Daoy (cell line): ENCODE results near the gene GPSM1. TPM values are rescaled to one million over a fixed set of nuclear protein-coding genes. Genes with fewer than 3 reads are reported as not detected.
"Not testable (repeated sequence)": the region's sequence is repeated elsewhere in the genome, so short reads cannot be mapped to it uniquely, and the experiment has no call there.

ENCODE experiments used
- DNase-seq: peaks from one replicate; pipeline ENCODE4 v3.0.0-alpha.2; 2015; ENCODE audit warnings: low read depth
- total RNA-seq: library from RNA; depleted of rRNA; stranded (reverse); fragments of >200 nt; shearing (Covaris generic); gene quantifications from 2 replicates; pipeline ENCODE4 v1.2.3, GENCODE V29; 2014

The GPSM1 gene
- total RNA-seq, 1 experiment from 2014 or later: 23.4 TPM

DNA sequence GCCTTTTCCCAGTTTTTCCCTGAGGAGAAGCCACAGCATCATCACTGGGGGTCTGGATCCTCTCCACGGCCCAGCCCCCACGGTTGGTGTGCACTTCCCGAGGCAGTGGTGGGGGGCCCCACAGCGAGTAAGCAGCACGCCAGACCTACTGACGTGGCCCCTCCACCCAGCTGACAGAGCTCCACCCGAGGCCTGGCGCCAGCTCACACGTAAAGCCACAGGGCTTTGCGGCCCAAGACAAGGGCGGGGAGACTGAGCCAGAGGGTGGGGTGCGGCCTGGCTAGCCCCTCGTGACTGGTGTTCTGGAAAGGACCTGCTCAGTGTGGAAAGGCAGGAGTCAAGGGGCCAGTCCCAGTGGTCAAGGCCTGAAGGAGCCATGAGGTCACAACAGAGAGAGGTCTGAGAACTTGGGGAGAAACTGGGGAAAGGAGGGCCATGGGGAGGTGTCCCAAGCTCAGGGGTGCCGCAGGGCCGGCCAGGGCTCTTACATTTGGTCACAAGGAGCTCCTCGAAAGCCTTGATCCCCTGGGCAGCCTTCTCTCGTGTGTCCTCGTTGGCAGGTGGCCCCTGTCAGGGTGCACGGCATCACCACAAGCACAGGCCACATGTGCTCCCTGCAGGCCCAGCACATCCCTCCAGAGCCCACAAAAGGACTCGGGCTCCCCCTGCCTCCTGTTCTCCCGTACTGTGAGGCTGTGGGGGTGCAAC is 67.1 kb downstream of the GPSM1 start:
- DNase-seq: no peak

DNA sequence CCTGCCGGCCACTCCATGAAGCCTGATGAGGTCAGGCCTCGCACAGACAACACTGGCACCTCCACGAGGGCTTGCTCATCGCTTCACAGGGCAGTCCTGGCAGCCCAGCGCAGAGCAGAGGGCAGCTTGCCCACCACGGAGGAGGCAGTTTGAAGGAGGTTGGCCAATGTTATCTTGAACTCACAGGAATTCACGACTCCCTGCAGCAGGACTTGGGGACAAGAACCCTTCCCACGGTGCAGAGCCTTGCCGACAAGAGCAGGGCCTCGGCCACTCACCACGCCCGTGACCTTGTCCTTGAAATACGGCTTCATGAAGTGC is 67.6 kb downstream of the GPSM1 start:
- DNase-seq: no peak

DNA sequence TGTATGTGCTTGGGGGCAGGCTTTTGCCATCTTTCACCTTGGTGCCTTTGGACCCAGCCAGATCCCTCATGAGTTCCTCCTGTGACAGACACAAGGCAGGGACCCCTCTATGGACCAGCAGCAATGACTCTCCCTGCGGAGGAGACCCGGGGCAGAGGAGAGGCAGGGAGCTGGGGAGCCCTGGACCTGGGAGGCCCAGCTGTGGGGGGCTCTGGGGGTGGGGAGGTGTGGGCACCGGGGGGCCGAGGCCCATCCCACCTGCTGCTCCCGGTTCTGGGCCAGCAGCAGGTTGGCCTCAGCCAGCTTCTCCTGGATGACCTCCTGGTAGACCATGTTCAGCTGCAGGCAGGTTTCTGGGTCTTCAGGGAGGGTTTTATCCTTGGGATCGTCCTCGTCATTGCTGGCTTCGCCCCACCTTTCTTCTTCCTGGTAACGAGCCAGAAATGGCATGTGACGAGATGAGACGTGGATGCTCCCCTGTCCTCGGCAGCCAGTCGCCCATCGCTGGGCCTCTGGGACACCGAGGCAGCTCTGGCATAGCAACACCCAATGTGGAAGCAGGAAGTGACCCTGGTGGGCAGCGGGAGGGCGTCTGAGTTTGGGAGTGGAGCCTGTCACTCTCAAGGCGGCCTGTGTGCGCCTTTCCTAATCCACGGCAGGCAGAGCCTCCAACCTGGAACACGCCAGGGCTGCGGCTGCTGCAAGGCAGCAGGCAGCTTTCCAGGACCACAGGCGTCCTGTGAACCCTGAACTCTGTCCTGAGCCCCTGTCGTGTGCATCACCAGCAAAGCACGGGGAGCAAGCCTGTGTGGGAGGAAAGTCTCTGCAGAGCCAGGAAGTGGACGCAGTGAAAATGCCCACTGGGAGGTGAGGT is 68.2 kb downstream of the GPSM1 start:
- DNase-seq: no peak

DNA sequence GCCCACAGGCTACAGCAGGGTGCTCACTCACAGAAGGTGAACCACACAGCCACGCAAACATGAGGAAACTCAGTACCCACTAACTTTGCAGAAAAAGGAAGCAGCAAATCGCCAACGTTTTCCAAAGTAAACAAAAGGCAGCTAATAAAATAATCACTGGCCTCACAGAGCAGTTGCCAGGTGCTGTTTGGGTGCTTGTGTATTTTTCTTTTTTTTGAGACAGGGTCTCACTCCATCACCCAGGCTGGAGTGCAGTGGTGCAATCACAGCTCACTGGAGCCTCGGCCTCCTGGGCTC is 68.8 kb downstream of the GPSM1 start:
- no peak for DNase-seq

DNA sequence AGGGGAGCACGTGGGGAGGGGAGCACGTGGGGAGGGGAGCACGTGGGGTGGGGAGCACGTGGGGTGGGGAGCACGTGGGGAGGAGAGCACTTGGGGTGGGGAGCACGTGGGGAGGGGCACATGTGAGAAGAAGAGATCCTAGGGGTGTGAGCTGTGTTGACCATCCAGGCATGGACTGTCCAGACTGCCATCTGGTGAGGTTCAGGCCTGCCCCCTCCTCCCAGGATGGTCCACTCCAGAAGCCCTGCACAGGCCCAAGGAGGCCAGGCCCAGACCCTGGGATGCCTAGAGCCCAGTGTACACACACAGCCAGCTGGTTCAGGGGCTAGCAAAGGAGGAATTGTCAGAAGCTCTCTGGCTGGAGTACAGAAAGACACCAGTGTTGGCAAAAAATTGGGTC is 70.3 kb downstream of the GPSM1 start:
- no peak for DNase-seq

DNA sequence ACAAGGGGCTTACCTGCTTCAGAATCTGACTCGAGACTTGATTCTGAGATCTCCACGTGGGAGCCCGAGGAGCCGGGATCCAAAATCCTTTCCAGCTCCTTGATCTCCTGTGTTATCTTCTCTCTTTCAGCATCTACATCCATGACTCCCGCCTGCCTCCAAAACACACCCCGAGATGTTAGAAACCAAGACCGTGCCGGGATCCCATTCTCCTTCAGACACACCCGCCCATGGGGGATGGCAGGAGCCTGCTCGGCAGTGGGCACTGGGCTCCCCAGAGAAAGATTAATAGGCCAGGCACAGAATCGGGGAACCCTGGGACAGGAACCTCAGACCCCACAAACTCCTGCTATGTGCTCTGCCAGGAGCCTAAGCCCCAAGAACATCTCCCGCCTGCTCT is 70.9 kb downstream of the GPSM1 start:
- no peak for DNase-seq

DNA sequence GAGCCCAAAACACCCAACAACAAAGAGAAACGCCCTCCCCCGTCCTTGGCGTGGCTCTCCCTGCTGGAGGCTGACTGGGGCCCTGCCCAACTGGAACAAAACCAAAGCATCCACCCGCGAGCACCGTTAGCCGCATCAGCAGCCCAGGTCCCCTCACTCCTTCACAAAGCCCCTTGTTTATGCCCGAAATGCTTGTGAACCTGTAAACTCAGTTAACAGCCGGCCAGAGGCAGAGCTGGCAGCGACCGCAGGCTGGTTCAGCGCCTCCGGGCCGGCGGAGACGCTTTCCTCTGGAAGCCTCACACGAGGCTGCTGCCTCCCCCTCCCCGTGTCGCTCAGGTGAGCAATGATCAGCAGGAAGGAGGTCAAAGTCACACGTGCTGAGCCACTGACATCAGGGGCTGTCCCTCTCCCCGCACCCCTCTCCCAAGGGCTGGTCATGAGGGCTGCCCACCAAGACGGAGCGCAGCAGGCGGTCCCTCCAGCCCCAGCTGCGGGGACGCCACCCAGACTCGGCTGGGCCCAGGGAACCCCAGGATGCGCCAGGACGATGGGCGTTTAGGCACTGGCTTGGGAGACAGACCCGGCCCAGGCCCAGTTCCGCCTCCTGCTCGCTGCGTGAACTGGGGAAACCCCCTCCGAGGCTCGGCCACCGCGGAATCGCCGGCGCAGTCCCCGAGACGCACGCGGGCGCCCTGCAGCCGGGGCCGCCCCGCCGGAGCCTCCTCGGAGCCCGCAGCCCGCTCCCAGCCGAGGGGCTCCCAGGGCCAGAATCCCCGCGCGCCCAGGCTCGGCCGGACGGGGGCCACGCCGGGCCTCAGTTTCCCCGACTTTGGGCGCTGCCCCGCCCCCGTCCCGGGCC is 72.1 kb downstream of the GPSM1 start:
- peak; percentile 51 for DNase-seq

DNA sequence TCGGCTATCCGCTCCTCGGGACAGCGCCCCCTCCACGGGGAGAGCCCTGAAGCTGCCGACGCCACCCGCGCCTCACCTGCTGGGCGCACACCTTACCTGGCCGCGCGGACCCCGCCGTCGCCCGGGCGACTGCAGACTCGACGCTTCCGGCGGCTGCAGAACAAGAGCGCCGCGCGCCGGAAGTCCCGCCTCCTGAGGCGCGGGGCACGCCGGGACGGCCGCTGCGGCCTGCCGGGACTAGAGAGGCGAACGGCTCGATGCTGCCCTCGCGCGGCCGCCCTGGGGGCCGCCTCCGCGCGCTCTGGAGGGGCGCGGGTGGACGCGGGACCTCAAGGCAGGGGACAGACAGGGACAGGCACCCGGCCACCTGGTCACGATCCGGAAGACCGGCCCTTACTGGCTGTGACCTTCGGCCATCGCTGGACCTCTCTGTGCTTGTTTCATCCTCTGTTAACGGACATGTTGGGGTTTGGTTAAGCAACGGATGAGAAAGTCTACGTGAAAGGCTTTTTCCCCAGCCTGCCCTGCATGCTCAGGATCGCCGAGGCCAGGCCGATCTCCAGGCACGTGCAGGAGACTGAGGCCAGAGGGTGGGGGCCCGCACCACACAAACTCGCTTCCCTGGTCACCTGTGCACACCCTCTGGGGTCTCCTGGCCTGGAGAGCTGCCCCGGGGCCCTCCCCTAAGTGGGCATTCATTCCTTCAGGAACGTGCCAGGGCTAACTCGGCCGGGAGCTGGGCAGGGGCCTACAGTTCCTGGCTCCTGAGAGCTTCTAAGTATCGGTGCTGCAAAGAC is 72.9 kb downstream of the GPSM1 start, which contains the start of gene SNAPC4:
Gene SNAPC4 (minus strand): TSS at position 133 of the 797 bp plus-strand sequence. CDS start 1,742 bp downstream, outside the sequence.
- peak; percentile 95 for DNase-seq

DNA sequence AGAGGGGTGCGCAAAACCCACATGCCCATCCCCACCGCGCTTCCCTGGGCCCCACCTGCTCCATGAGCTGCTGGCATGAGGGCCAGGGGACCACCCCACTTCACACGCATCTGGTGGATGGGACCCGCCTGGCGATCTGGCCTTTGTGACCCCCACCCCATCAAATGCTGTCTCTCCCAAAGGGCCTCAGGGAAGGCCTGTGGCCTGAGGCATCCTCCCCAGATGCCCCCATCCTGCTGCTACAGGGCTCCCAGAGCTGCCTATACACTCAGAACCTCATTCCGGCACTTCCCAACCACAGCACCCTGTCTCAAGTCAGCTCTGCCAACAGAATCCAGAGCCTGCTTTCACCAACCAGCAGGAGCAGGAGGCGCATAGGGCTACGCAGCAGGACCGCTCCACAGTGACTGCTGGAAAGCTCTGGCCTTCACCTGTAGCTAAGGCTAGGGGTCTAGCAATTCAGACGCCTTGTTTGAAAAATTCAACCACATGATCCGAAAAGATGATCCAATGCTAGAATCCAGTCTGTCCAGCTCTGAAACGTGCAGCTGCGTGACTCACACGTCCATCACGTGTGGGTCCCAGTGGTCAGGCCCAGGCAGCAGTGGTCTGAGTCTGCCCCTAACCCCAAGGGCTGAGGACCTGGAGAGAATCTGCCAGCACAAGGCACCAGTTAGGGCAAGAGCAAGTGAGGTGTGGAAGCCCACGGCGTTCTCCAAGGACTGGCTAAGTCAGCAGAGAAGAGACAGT is 74.0 kb downstream of the GPSM1 start:
- DNase-seq: no peak

DNA sequence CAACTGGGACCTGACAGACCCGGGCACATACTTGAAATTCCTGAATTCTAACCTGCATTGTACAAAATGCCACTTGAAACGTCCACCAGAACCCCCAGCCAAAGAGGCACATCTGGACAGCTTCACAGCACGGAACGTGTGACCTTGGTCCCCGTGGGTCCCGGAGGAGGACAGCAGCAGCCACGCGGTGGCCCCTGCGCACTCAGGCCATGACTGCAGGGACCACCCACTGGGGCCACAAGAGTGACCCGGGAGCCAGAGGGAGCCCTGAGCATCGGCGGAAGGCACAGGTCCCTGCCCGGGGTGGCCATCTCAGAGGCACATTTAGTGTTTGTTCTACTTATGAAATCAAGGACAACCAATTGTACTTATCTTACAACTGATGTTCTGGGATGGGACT is 74.7 kb downstream of the GPSM1 start:
- DNase-seq: no peak

DNA sequence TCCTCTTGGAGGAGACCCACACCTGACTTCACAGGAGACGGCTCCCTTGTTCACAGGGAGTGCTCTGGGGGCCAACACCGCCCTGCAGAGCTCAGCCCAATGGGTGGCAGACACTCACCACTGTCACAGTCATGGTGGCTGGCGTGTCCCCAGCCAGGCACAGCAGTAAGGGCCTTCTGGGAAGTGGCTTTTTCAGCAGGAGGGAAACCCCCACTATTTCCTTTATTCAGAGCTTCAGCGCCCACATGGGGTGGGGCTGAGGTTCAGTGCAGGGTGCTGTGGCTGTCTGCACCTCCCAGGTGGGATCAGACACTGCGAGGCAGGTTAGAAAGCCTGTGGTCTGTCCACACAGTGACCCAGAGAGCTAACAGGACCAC is 76.2 kb downstream of the GPSM1 start:
- DNase-seq: no peak

DNA sequence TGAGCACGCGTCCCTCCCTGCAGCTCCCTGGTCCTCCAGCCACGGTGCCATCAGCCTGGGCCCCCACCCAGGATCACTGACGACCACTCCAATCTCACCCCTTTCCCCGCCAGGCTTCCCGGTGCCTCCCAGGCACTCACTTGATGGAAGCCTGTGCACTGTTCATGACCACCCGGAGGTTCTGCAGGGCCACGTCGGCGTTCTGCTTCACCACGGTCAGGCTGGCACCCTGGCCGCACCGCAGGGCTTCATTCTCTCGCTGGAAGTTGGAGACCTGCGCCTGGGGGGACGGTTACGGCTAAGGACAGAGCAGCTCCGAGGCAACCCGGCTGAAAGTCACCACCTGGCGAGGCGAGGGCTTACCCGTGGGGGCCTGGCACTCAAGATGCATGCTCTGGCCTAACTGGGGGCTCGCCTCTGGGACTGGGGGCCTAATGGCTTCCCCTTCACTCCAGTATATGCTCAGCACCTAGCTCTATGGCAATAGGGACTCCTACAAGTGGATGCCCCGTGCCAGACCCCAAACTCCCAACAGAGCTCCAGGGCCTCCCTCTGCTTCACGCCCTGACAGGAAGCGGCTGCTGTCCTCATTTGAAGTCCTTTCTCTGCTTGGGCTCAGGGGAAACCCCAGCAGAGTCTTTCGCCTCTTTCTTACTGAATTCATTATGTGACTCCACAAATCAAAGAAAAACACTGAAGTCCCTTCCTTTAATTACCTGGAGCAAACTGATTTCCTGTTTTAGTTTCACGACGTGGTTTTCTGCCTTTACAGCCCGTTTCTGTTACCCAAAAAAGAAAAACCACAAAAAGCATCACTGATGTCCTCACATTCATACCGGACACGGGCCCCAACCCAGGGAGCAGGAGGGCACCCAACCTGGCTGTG is 76.8 kb downstream of the GPSM1 start:
- DNase-seq: no peak

DNA sequence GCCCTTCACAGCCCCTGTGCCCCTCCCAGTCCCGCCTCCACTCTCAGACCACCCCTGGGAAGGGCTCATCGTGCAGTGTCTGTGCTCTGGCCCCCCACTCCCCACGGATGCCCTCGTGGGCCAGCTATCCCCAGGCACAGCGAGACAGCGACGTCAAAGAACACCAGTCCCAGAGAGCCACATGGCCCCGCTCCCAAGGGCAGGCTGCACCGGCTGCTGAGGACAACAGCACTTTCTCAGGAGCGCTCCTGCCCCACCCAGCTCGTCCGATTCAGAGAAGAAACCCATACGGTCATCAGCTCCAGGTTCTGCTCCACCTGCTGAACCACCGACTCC is 77.4 kb downstream of the GPSM1 start:
- no peak for DNase-seq

DNA sequence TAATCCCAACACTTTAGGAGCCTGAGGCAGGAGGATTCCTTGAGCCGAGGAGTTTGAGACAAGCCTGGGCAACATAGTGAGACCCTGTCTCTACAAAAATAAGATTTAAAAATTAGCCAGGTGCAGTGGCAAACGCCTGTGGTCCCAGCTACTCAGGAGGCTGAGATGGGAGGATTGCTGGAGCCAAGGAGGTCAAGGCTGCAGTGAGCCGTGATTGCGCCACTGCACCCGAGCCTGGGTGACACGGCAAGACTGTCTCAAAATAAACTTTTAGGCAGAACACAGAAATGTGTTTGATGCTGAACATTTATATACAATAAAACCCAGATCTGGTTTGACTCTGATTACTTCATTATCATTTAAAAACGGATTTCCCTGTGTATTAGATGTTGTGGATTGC is 78.1 kb downstream of the GPSM1 start:
- no peak for DNase-seq

DNA sequence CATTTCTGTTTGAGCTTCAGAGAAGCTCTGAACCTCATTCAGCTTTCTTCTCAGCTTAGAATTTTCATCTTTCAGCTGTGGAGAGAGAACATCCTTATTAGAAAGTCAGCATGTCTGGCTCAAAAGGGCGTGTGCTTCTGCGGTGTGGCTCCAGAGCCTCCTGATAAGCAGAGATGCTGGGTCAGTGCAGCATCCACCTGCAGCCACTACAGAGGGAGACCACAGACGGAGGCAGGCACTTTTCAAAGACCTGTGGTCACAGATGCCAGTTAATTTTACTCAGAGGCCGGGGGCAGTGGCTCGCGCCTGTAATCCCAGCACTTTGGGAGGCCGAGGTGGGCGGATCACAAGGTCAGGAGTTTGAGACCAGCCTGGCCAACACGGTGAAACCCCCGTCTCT is 78.6 kb downstream of the GPSM1 start:
- not testable (repeated sequence) for DNase-seq

DNA sequence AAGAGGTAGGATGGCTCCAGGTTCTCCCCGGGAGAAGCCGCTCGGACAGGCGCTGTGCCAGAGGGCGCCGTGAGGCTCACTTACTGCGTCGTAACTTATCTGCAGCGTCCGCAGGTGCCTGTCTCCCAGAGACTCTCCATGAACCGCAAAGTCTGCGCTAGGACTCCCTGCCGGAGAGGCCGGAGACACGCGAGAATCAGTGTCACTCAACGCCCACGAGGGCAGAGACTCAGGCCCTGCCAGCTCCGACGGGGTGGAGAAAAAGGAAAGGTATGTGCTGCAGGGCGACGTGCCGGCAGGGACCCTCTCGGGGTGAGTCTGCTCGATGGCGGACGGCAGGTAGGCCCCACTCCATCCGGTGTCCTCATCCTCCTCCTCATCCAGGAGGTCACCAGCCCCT is 79.7 kb downstream of the GPSM1 start:
- DNase-seq: not testable (repeated sequence)

DNA sequence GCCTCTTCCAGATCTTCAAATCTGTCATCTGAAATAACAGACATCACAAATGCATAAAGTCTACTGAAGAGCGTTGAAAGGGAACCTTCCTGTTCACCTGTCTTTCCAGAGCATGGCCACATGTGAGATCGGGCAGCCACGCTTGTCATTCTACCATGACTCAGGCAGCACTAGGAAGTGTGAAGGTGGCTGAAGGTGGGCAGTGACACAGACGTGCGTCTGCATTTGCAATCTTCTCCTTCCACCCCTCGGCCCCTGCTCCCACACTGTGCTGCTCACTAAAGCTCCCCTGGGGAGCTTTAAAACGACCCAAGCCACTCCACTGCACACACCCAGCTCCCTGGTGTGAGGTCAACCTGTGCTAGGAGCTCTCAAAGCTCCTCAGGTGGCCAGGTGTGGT is 80.6 kb downstream of the GPSM1 start:
- no peak for DNase-seq
